Measurements from ENCODE around the gene BARHL1. TPM values are rescaled to one million over a fixed set of nuclear protein-coding genes. Genes with fewer than 3 reads are reported as not detected.
A peak's percentile ranks its signal among the peaks of the same experiment; 100 is the strongest.

The BARHL1 gene
- total RNA-seq, 1 experiment from 2014 or later = not detected

GRCh38 chr9:132637801-132638200, 55.4 kb downstream of the BARHL1 start:
- no peaks in the 10 kb centered on the region for H3K27me3 ChIP-seq (ENCODE audit: insufficient read depth, low read length)
- H3K9me3 ChIP-seq (ENCODE audit: control insufficient read depth, low read depth, low read length) = no peaks in the 10 kb centered on the region
- TF ChIP-seq CTCF (conservative IDR thresholded peaks at IDR 0.05) = no peak
- no peak overlapping the region for H3K27ac ChIP-seq (ENCODE audit: insufficient read length, low read depth, low read length)
- H3K4me2 ChIP-seq (ENCODE audit: insufficient read depth, insufficient read length, low read length) = no peak overlapping the region
- no peak overlapping the region for H3K23ac ChIP-seq (ENCODE audit: insufficient read length, low read depth, low read length)
- H3K14ac ChIP-seq (ENCODE audit: insufficient read depth, low read length) = no peak overlapping the region
- H3K18ac ChIP-seq (ENCODE audit: insufficient read length, low read depth, low read length) = no peak overlapping the region
- no peak overlapping the region for H2BK20ac ChIP-seq (ENCODE audit: low read depth, low read length, poor library complexity, severe bottlenecking)
- no peaks in the 10 kb centered on the region for H3K9me3 Mint-ChIP-seq
- H3K4me1 ChIP-seq (ENCODE audit: insufficient read depth, low read length) = no peaks in the 10 kb centered on the region
- no CpG with 5 or more reads among the region's 12 CpGs for WGBS (ENCODE audit: extremely low coverage, insufficient read length, low lambda C conversion rate)
- peaks cover 2% of the 10 kb centered on the region; the same call in 1 of the 2 replicates for H3K79me2 ChIP-seq (ENCODE audit: insufficient read depth, low read length)
- H2BK15ac ChIP-seq (ENCODE audit: low read depth, low read length) = no peak overlapping the region
- no peaks in the 10 kb centered on the region for H3K79me1 ChIP-seq (ENCODE audit: insufficient read depth, low read depth, low read length, poor library complexity, severe bottlenecking)
- H4K8ac ChIP-seq (replicated peaks; ENCODE audit: insufficient read length, low read depth, low read length) = no peak overlapping the region
- H3K27ac Mint-ChIP-seq = peak overlapping the region in 2 of 3 experiments; percentile 11 to 12; a peak in 2 of 7 replicates
- H4K5ac ChIP-seq (ENCODE audit: insufficient read length, low read depth, low read length) = no peak overlapping the region
- no peak overlapping the region for H2BK120ac ChIP-seq (ENCODE audit: low read depth, low read length, poor library complexity, severe bottlenecking)
- H3K56ac ChIP-seq (ENCODE audit: insufficient read length, low read depth, low read length) = no peak overlapping the region
- no peaks in the 10 kb centered on the region for H3K23me2 ChIP-seq (ENCODE audit: insufficient read length, low read depth, low read length, poor library complexity, severe bottlenecking)
- H2BK12ac ChIP-seq (ENCODE audit: insufficient read length, low read depth, low read length) = no peak overlapping the region
- no peak overlapping the region for H3K4me3 Mint-ChIP-seq
- H3K27me3 Mint-ChIP-seq (ENCODE audit: low read depth) = no peaks in the 10 kb centered on the region
- no peak overlapping the region for H2AFZ ChIP-seq (ENCODE audit: low read length)
- no peaks in the 10 kb centered on the region for H3K4me1 Mint-ChIP-seq
- no peak for DNase-seq
- H3K4ac ChIP-seq (ENCODE audit: low read depth, low read length) = no peak overlapping the region
- H2BK5ac ChIP-seq (ENCODE audit: insufficient read length, low read length) = no peak overlapping the region
- H4K91ac ChIP-seq (ENCODE audit: insufficient read length, low read depth, low read length) = no peak overlapping the region
- H3K9ac ChIP-seq (ENCODE audit: extremely low read depth, insufficient read length, low read length) = no peak overlapping the region
- H4K20me1 ChIP-seq (ENCODE audit: control insufficient read depth, insufficient read depth, insufficient read length) = no peaks in the 10 kb centered on the region
- H3T11ph ChIP-seq (ENCODE audit: low read length) = no peak overlapping the region
- no peak overlapping the region for H2AK5ac ChIP-seq (ENCODE audit: insufficient read length, low read length)
- H3K36me3 Mint-ChIP-seq (ENCODE audit: insufficient read depth in 1 of 3, low read depth in 3 of 3) = peaks cover 9 to 43% (median 11%) of the 10 kb centered on the region in 3 experiments; a peak in 6 of 7 replicates
